KMS-11 (cell line): ENCODE results near the gene NR1H2.

Experiments used
- H2AFZ ChIP-seq: fragments of 200-600 bp; sonication (generic); 2 replicates; pipeline ENCODE4 v1.6.1; 2016; ENCODE audit warnings: antibody characterized with exemption, mixed run types, low read depth
- H3K27ac ChIP-seq: fragments of 200-600 bp; sonication (generic); 2 replicates; pipeline ENCODE4 v1.6.1; 2016; ENCODE audit warnings: mild to moderate bottlenecking, mixed run types
- H3K27me3 ChIP-seq: fragments of 200-600 bp; sonication (generic); 2 replicates; pipeline ENCODE4 v1.6.1; 2017; ENCODE audit warnings: mild to moderate bottlenecking, low read depth, mixed run types, moderate library complexity; ENCODE audit not compliant: insufficient read depth
- H3K36me3 ChIP-seq: fragments of 200-600 bp; sonication (generic); 2 replicates; pipeline ENCODE4 v1.6.1; 2017; ENCODE audit warnings: mild to moderate bottlenecking, mixed run types; ENCODE audit not compliant: insufficient read depth
- H3K4me1 ChIP-seq: fragments of 200-600 bp; sonication (generic); 2 replicates; pipeline ENCODE4 v1.6.1; 2016; ENCODE audit warnings: mild to moderate bottlenecking, low read depth, mixed run types; ENCODE audit not compliant: poor library complexity, severe bottlenecking
- H3K4me2 ChIP-seq: fragments of 200-600 bp; sonication (generic); 2 replicates; pipeline ENCODE4 v1.7.0; 2016; ENCODE audit warnings: mild to moderate bottlenecking, mixed run types
- H3K4me3 ChIP-seq: fragments of 200-600 bp; sonication (generic); IDR thresholded peaks from 2 replicates; pipeline ENCODE4 v1.6.1; 2017; ENCODE audit warnings: low read depth, low read length, mixed read lengths; ENCODE audit not compliant: insufficient read depth
- H3K79me2 ChIP-seq: fragments of 200-600 bp; sonication (generic); 2 replicates; pipeline ENCODE4 v1.6.1; 2016; ENCODE audit warnings: low read depth, mixed run types; ENCODE audit not compliant: insufficient read depth
- H3K9ac ChIP-seq: fragments of 200-600 bp; sonication (generic); 2 replicates; pipeline ENCODE4 v1.6.1; 2016; ENCODE audit warnings: mild to moderate bottlenecking, mixed run types
- H4K20me1 ChIP-seq: fragments of 200-600 bp; sonication (generic); 2 replicates; pipeline ENCODE4 v1.6.1; 2016; ENCODE audit warnings: mild to moderate bottlenecking, mixed run types; ENCODE audit not compliant: insufficient read depth
- TF ChIP-seq, protein P1 (sequence below): fragments of 200-600 bp; sonication (generic); conservative IDR thresholded peaks from 2 replicates; pipeline ENCODE4 v1.6.1; 2017; ENCODE audit warnings: low read depth, mild to moderate bottlenecking, antibody characterized with exemption, low read length, moderate library complexity, mixed read lengths

Gene NR1H2

DNA sequence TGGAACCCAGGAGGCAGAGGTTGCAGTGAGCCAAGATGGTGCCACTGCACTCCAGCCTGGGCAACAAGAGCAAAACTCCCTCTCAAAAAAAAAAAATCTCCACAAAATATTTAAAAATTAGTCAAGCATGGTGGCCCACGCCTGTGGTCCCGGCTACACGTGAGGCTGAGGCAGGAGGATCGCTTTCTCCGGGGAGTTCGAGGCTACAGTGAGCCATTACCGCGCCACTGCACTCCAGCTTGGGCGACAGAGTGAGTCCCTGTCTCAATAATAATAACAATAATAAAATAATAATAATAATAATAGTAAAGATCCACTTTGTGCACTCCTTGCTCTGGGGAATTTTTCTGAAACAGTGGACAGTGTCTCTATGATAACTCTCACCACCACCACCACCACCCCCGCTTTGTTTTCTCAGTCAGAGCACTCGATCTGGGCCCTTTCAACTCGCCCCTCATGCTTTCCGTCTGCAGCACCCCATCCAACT lies 19.5 kb upstream of the NR1H2 start:
- Histone ChIP-seq H3K36me3 (no peaks in the 10 kb centered on the region), H4K20me1 (no peaks in the 10 kb centered on the region), H3K9ac (no peak overlapping the region), H3K27me3 (peaks cover 61% of the 10 kb centered on the region), H3K4me1 (peaks cover 5% of the 10 kb centered on the region), H2AFZ (peak overlapping the region; percentile 98; the same call in 1 of the 2 replicates), H3K27ac (no peak overlapping the region; the same call in 1 of the 2 replicates), H3K4me3 (no peak overlapping the region), H3K79me2 (no peaks in the 10 kb centered on the region), H3K4me2 (no peak overlapping the region)
- TF ChIP-seq, protein P1, sequence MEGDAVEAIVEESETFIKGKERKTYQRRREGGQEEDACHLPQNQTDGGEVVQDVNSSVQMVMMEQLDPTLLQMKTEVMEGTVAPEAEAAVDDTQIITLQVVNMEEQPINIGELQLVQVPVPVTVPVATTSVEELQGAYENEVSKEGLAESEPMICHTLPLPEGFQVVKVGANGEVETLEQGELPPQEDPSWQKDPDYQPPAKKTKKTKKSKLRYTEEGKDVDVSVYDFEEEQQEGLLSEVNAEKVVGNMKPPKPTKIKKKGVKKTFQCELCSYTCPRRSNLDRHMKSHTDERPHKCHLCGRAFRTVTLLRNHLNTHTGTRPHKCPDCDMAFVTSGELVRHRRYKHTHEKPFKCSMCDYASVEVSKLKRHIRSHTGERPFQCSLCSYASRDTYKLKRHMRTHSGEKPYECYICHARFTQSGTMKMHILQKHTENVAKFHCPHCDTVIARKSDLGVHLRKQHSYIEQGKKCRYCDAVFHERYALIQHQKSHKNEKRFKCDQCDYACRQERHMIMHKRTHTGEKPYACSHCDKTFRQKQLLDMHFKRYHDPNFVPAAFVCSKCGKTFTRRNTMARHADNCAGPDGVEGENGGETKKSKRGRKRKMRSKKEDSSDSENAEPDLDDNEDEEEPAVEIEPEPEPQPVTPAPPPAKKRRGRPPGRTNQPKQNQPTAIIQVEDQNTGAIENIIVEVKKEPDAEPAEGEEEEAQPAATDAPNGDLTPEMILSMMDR: no peak

DNA sequence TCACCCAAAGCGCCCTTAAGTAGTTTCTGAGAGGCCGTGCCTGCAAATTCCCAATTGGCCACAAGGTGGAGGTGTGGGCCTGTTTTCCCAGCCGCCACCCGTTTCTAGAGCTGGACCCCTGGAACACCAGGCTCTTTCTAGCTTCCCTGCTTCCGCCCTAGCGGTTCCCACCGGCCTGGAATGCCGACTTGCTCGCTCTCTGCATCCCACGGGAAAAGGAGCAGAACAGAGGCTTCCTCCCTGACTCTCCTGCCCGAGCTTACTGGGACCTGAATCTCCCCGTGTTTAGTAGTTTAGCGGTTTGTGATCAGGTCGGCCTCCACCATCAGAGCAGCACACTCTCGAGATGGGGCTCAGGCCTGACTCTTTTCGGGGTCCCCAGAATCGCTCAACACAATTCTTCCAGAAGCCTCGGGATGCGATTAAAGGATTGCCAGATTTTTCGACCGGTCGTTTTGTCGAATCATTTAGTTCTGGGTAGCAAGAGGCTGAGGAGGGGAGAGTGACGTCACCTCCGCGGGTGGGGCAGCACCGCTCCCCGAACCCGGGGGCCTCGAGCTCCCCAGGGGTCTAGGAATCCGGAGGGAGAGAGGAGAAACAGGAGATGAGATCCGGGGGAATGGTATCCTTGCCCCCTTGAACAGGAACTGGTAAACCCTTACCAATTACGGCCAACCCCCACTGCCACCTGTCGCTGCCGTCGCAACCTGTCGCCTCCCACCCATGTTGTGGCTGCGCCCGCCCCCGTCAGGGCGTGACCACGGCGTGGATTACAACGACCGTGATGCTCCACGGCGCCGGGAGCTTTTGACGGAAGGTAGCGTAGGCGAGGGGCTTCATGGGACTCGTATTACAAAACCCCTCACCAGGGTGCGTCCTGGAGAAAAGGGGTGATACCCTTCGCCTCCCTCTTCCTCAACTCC lies 18.8 kb upstream of the NR1H2 start:
- Histone ChIP-seq H3K4me3 (no peak overlapping the region), H3K9ac (peak overlapping the region; percentile 67), H3K79me2 (no peaks in the 10 kb centered on the region), H3K4me1 (peaks cover 5% of the 10 kb centered on the region), H4K20me1 (no peaks in the 10 kb centered on the region), H2AFZ (peak overlapping the region; percentile 98), H3K36me3 (no peaks in the 10 kb centered on the region), H3K27me3 (peaks cover 61% of the 10 kb centered on the region), H3K4me2 (peak overlapping the region; percentile 94), H3K27ac (peak overlapping the region; percentile 60)
- TF ChIP-seq, protein P1: peak; percentile 91

DNA sequence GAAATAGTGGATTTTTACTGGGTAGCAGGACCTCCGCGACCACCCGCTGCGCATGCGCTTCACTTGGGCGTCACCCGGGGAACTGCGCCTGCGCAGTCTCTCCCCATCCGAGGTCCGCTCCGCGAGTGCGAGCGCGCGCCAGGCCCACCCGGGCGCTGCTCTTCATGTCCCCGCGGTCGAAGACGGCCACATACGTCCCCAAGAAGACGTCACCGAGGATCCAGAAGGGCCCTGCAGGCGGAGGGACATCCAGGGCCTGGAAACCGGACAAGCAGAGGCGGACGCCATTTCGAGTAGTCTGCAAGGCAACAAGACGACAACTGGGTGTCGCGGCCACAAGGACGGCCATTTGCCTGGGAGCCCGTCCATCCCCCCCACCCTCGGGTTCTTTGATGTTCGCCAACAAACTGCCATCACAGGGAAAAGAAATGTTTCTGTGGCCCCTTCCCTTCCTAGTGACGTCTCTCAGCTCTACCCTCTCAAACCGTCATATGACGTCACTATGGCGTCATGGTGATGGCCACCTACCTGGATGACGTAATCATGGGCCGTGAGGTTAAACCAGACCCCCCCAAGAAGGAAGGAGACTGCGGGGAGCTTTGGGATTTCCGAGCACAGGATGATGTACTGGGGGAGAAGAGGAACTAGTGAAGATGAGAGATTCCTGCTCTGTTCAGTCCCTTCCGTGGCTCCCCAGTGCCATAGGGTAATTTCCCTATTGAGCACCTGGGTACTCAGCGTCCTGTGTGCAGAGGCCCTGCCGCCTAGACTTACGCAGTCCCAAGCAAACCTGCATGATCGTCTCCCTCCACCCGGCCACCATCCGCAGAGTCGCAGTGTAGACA lies 17.6 kb upstream of the NR1H2 start:
- H3K4me3 ChIP-seq: no peak overlapping the region
- peaks cover 5% of the 10 kb centered on the region for H3K4me1 ChIP-seq
- no peak overlapping the region; the same call in 1 of the 2 replicates for H3K27ac ChIP-seq
- H3K4me2 ChIP-seq: peak overlapping the region; percentile 94
- TF ChIP-seq, protein P1: no peak
- H3K36me3 ChIP-seq: no peaks in the 10 kb centered on the region
- peak overlapping the region; percentile 98 for H2AFZ ChIP-seq
- H3K79me2 ChIP-seq: no peaks in the 10 kb centered on the region
- no peaks in the 10 kb centered on the region for H4K20me1 ChIP-seq
- H3K9ac ChIP-seq: peak overlapping the region; percentile 7; the same call in 1 of the 2 replicates
- H3K27me3 ChIP-seq: peaks cover 61% of the 10 kb centered on the region

DNA sequence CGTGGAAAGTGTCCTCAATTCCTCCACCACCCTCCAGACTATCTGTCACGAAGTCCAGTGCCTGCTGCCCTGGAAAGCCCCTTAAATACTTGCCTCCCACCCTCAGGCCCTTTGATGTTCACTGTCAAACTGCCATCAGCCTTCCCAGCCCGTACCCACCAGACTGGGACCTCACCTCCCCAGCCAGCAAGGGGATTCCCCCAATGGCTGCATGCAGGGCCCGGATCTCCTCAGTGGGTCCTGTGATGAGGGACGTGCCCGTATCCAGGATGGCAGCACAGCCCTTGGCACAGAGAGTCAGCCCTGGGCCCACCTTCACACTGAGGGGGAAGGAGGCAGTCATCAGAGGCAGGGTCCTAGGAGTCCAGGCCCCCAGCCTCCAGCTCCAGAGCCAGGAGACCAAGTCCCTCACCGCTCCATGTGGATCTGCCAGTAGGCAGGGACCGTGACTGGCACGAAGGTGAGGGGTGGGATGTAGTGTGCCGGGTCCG lies 16.9 kb upstream of the NR1H2 start:
- Histone ChIP-seq H2AFZ (no peak overlapping the region), H3K4me2 (no peak overlapping the region), H3K4me3 (no peak overlapping the region), H3K4me1 (peaks cover 5% of the 10 kb centered on the region), H3K27me3 (peaks cover 56% of the 10 kb centered on the region), H4K20me1 (no peaks in the 10 kb centered on the region), H3K79me2 (no peaks in the 10 kb centered on the region), H3K36me3 (no peaks in the 10 kb centered on the region), H3K27ac (no peak overlapping the region), H3K9ac (no peak overlapping the region)
- TF ChIP-seq, protein P1: no peak
